ENCODE data around the gene UNC5C. TPM values are rescaled to one million over a fixed set of nuclear protein-coding genes. Genes with fewer than 3 reads are reported as not detected.
A peak's percentile ranks its signal among the peaks of the same experiment; 100 is the strongest.

UNC5C gene
- total RNA-seq, 1 donor from 2014 or later: 0.97 TPM

DNA sequence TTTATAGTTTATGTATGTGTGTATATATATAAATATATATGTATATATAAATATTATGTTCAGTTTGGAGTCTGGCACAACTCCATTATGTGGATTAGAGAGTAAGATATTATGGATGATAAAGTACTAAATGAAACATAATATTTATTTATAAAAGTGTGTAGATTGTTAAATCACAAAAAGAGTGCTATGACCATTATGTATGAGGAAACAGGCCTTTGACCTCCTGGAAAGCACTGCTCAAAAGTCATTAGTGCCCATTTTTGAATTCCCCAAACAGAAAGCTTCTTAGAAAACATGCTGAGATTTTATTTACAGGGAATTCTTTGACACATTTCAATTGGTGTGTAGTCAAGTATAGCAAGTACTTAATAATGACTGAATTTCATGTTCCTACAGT lies 391.2 kb downstream of the UNC5C start:
- DNase-seq (ENCODE audit: low spot score): no peak
- Mint-ChIP-seq H3K36me3 (ENCODE audit: low read depth, unreplicated experiment) (no peaks in the 10 kb centered on the region), H3K4me1 (ENCODE audit: unreplicated experiment) (no peaks in the 10 kb centered on the region), H3K9me3 (ENCODE audit: unreplicated experiment) (no peaks in the 10 kb centered on the region), H3K27me3 (ENCODE audit: unreplicated experiment) (no peaks in the 10 kb centered on the region), H3K27ac (ENCODE audit: unreplicated experiment) (no peak overlapping the region), H3K4me3 (ENCODE audit: unreplicated experiment) (no peak overlapping the region)
- TF ChIP-seq, protein P1, sequence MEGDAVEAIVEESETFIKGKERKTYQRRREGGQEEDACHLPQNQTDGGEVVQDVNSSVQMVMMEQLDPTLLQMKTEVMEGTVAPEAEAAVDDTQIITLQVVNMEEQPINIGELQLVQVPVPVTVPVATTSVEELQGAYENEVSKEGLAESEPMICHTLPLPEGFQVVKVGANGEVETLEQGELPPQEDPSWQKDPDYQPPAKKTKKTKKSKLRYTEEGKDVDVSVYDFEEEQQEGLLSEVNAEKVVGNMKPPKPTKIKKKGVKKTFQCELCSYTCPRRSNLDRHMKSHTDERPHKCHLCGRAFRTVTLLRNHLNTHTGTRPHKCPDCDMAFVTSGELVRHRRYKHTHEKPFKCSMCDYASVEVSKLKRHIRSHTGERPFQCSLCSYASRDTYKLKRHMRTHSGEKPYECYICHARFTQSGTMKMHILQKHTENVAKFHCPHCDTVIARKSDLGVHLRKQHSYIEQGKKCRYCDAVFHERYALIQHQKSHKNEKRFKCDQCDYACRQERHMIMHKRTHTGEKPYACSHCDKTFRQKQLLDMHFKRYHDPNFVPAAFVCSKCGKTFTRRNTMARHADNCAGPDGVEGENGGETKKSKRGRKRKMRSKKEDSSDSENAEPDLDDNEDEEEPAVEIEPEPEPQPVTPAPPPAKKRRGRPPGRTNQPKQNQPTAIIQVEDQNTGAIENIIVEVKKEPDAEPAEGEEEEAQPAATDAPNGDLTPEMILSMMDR (IDR thresholded peaks at IDR 0.05; ENCODE audit: unreplicated experiment): no peak

DNA sequence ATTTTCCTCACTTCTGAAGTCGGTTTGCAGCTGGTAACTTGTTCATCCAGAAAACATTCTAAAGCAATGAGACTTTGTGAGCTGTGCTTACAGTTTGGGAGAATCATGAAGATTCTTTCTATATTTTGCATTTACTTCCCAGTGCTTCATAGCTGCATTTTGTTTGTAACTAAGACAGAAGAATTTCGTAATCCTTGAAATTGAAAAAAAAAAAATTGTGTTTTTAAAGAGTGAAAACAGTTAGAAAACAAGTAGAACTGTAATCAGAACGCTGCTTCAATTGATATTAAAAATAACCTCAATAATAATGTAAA lies 392.4 kb downstream of the UNC5C start:
- H3K27ac Mint-ChIP-seq (ENCODE audit: unreplicated experiment): no peak overlapping the region
- H3K36me3 Mint-ChIP-seq (ENCODE audit: low read depth, unreplicated experiment): no peaks in the 10 kb centered on the region
- H3K27me3 Mint-ChIP-seq (ENCODE audit: unreplicated experiment): no peaks in the 10 kb centered on the region
- no peak for DNase-seq (ENCODE audit: low spot score)
- H3K4me3 Mint-ChIP-seq (ENCODE audit: unreplicated experiment): no peak overlapping the region
- no peaks in the 10 kb centered on the region for H3K9me3 Mint-ChIP-seq (ENCODE audit: unreplicated experiment)
- TF ChIP-seq, protein P1 (IDR thresholded peaks at IDR 0.05; ENCODE audit: unreplicated experiment): peak; percentile 4
- H3K4me1 Mint-ChIP-seq (ENCODE audit: unreplicated experiment): no peaks in the 10 kb centered on the region

DNA sequence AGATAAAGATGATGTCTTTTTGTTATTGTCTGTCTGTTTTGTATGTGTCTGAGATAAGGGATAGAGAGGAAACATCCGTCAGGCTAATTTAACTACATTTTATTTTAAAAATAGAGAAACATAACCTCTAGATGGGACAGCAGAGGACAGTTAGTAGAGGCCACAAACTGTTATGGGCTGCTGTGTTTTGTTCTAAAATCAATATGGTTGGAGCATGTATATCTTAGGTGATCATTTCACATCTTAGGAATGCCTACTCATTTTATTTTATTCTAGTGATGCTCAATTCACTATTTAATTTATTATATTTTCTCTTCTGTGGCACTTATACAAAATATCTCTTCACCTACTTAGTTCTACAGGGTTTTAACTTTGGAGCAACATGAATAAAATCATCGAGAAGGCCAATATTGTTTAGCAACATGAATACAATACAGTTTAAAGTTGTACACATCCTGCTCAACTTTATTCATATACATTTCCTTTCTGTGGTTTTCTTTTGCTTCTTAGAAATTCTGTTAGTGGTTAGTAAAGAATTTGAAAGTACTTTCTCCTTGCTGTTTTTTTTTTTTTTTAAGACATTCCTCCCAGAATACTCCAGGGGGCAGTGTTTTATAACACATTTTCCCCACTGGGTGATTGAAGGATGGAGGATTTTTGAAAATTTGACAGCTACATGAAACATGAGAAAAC lies 392.9 kb downstream of the UNC5C start:
- Mint-ChIP-seq H3K36me3 (ENCODE audit: low read depth, unreplicated experiment) (no peaks in the 10 kb centered on the region), H3K4me1 (ENCODE audit: unreplicated experiment) (no peaks in the 10 kb centered on the region), H3K4me3 (ENCODE audit: unreplicated experiment) (no peak overlapping the region), H3K9me3 (ENCODE audit: unreplicated experiment) (no peaks in the 10 kb centered on the region), H3K27ac (ENCODE audit: unreplicated experiment) (no peak overlapping the region), H3K27me3 (ENCODE audit: unreplicated experiment) (no peaks in the 10 kb centered on the region)
- TF ChIP-seq, protein P1 (IDR thresholded peaks at IDR 0.05; ENCODE audit: unreplicated experiment): peak; percentile 89
- DNase-seq (ENCODE audit: low spot score): no peak

DNA sequence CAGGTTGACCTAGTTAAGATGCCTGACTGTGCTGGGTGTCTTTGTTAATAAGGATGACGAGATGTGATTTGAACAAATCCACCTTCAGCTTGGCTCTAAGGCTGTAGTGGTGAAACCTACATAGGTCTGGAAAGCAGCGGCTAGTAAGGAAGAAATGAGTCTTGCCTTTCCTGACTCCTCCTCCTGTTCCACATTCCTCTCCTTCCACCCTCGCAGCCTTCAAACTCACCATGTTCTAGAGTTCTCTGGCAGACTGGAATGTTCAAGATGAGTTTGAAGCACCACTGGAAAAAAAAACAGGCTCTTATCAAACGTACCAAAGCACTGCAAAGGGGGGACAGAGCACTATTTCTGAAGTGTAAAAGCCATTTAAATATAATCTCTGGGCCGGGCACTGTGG lies 395.6 kb downstream of the UNC5C start:
- Mint-ChIP-seq H3K27me3 (ENCODE audit: unreplicated experiment) (no peaks in the 10 kb centered on the region), H3K9me3 (ENCODE audit: unreplicated experiment) (no peaks in the 10 kb centered on the region), H3K4me1 (ENCODE audit: unreplicated experiment) (peaks cover 3% of the 10 kb centered on the region), H3K27ac (ENCODE audit: unreplicated experiment) (no peak overlapping the region), H3K4me3 (ENCODE audit: unreplicated experiment) (no peak overlapping the region), H3K36me3 (ENCODE audit: low read depth, unreplicated experiment) (no peaks in the 10 kb centered on the region)
- TF ChIP-seq, protein P1 (IDR thresholded peaks at IDR 0.05; ENCODE audit: unreplicated experiment): no peak
- no peak for DNase-seq (ENCODE audit: low spot score)

DNA sequence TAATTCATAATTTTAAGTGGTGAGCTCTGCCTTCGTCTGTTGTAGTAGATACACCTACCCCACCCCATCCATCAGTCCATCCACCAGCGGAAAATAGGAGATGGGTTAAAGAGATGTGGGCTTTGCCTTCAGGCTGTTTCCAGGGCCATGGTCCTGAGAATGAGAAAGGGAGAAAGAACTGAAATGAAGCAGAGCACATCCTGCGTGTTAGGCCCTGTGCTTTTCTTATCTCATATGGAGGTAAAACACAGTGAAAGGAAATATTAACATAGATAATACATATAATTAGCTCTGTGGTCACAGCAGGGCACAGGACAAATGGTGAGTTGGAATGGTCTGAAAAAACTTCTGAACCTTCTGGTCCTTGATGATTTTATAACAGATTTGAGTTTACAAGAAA lies 397.5 kb downstream of the UNC5C start:
- DNase-seq (ENCODE audit: low spot score): no peak
- no peak overlapping the region for H3K27ac Mint-ChIP-seq (ENCODE audit: unreplicated experiment)
- H3K4me1 Mint-ChIP-seq (ENCODE audit: unreplicated experiment): peaks cover 3% of the 10 kb centered on the region
- no peak overlapping the region for H3K4me3 Mint-ChIP-seq (ENCODE audit: unreplicated experiment)
- TF ChIP-seq, protein P1 (IDR thresholded peaks at IDR 0.05; ENCODE audit: unreplicated experiment): no peak
- H3K9me3 Mint-ChIP-seq (ENCODE audit: unreplicated experiment): no peaks in the 10 kb centered on the region
- H3K27me3 Mint-ChIP-seq (ENCODE audit: unreplicated experiment): no peaks in the 10 kb centered on the region
- H3K36me3 Mint-ChIP-seq (ENCODE audit: low read depth, unreplicated experiment): no peaks in the 10 kb centered on the region
